ENCODE measurements around the gene TANK.
"Not testable (repeated sequence)": the region's sequence is repeated elsewhere in the genome, so short reads cannot be mapped to it uniquely, and the experiment has no call there.

The TANK gene

DNA sequence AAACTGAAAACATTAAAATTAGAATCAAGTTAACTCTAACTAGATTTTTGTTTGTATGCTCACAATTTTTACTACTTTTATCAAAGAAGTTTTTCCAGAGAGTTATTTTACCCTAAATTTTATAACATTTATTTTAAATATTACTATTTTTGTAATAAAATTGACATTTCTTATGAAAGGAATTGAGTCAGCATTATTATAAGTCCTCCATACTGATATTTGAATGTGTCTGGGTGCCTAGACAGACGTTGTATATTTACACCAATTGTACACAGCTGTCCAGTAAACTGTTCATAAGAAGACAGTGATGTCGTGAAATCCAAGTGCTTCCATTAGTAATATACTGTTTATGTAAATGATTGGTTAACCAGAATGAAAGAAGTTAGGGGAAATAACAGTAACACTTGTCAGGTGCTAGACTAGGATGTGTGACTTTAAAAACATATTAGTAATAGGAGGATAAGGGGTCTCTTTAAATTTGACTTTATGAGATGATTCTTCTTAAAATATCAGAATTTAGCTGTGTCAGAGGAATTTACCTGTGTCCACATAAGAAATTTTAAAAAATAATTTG, 73.7 kb downstream of the TANK start:
- DNase-seq, result no peak

DNA sequence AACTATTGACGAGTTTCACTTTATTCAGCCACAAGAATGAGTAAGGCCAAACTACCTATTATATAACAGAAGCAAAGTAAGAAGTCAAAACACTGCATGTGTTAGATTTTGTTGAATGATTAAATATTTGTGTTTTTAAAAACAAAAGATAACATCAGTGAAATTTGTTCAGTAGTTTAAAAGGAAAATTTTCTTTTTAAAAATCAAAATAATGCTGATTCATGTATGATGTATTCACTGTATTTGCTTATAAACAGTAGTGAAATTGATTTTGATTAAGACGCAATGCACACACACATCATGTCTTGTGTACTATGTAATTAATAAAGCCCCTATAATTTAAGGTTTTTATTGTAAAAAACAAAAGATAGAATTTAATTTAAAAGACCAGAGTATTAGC, 74.4 kb downstream of the TANK start:
- no peak for DNase-seq

GRCh38 chr2:161237392-161238264, 77.4 kb downstream of the TANK start:
- no peak for DNase-seq

DNA sequence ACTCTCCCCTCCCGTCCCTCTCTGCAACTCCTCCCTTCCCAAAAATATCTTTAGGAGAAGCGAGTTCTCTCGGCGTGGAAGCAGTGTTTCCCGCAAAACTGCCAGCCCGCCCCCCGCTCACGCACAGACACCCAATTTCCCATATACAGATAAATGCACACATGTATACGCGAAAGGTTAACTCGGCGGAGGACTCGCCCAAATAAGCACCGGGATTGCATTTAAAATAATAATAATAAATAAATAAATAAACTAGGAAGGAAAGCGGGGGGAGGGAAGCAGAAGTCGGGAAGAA, 78.0 kb downstream of the TANK start:
- DNase-seq, result no peak

GRCh38 chr2:161238560-161239325, 78.5 kb downstream of the TANK start:
- DNase-seq, result peak in 1 of 2 donors; percentile 48

GRCh38 chr2:161239326-161240109, 79.3 kb downstream of the TANK start:
- DNase-seq, result no peak

DNA sequence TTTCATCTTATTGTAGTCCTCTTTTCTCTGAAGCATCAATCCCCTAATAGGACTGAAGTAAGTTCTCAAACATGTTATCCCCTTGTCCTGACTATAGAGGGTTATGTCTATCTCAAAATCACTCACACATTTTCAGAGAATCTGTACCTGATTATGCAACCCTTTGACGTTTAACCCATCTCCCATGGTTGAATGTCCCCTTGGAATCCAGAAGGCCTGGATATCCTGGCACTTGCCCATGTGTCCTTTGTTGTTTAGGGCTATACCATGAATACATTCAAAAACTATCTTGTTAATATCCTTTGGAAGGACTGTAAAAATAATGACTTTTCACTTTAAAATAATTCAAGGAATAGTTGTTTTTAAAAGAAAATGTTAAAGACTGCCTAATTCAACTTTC, 81.7 kb downstream of the TANK start:
- DNase-seq, result no peak

DNA sequence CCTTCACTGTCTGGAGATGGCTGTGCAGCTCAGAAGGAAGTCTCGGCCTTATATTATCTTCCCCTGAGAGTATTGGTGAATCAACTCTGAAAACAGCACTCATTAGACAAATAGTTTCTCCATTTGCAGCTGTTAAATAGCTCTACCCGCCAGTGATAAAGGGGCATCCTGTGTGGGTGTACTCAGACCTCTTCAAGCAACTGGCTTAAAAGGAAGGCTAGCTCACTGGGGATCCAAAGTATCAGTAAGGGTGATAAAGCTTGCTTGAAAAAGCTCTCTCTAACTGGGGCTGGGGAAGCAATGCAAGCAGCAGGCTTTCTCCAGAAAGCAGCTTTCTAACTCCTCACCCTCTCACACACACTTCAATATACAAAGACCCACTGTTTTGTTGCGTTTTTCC, 83.1 kb downstream of the TANK start:
- no peak for DNase-seq

- no peak for DNase-seq
Measured at GRCh38 chr2:161243905-161244304, 83.7 kb downstream of the TANK start.

DNA sequence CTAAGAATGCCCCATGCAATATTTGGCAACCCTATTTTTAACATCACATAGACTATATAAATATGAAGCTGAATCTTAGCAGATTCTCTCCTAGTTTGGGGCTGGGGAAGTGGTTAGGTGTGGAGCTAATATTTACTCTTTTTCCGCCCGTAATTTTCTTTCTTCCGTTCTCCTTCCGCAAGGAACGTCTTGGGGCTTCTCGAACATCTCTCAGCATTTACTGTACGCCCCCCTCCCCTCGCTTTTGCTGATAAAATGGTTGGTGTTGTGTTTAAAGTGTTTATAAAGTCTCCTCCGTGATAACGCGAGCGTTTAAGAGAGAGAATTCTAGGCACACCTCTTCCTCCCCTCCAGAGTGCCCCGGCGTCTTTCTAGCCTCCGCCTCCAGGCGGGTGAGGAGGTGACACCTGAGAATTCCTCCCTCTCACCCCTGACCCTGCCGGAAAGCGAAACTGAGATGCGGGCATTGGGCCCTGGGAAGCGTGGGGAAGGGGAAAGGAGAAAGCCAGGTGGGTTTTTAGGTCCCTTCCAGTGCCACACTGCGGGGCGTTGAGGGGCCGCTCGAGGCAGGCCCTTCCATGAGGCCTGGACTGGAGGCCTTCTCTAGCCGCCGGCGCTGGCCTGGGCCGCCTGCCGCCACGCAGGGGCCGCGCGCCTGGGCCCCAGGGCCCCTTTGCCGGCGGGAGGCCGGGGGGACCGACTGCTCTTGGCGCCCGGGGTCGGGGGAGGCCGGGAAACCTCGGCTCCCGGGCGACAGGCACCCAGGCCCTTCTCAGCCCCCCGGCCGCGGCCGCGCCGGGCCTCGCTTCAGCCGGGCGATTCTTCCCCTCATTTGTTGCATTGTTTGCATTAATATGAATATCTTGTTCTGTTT, 84.4 kb downstream of the TANK start:
- DNase-seq, result not testable (repeated sequence)

DNA sequence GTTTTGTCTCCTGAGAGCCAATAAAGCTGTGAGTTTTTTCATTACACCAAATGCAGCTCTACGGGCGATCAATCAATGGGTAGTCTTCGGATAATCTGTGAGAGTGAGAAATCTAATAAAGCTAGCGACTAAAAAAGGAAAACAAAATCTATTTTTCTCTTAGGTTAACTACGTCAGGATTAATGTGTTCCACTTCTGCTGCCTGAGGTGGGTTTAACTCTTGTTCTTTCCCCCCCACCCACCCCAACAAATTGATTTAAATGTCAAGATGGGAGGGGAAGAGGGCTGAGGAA, 85.0 kb downstream of the TANK start:
- DNase-seq, result no peak

DNA sequence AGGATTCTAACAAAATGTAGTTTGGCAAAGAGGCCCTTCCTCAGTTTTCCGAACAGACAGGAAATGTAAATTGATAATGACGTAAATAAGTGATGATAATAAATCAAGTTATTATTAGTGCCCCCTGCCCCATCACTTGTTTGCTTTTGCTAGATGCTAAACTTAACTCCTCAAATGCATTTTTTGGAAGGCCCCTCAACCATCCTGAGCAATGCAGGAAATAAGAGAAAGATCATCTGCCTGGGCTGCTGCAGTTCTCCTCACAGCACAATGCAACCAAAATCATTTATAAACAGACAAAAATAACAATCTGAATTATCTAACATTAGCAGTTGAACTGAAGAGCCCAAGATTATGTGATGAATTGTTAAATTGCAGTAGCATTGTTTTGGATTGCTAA, 85.4 kb downstream of the TANK start:
- DNase-seq, result no peak

GRCh38 chr2:161246281-161246680, 86.1 kb downstream of the TANK start:
- no peak for DNase-seq

DNA sequence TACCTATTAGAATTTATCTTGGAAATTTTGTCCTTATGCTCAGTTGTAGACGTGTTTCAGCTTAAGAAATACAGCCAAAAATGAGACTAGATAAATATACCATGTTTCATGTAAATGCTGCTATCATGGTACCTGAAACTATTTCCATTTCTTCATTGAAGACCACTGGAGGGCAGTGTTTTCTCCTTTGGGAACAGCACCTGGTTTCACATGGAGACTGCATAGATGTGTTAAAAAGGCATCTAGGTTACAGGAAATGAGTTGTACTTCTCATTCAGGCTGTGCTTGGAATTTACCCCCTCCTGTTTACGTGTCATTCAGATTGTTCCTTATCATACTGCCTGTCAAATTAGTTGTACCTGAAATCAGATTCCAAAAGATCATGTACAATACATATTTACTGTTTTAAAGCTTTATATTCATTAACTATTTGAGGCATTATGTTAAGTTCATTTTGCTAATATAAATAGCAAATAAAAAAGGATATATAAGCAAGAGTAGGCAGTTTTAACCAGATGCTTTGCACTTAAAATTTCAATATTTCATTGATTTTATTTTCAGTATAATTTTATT, 90.7 kb downstream of the TANK start:
- peak in 1 of 2 donors; percentile 8 for DNase-seq

DNA sequence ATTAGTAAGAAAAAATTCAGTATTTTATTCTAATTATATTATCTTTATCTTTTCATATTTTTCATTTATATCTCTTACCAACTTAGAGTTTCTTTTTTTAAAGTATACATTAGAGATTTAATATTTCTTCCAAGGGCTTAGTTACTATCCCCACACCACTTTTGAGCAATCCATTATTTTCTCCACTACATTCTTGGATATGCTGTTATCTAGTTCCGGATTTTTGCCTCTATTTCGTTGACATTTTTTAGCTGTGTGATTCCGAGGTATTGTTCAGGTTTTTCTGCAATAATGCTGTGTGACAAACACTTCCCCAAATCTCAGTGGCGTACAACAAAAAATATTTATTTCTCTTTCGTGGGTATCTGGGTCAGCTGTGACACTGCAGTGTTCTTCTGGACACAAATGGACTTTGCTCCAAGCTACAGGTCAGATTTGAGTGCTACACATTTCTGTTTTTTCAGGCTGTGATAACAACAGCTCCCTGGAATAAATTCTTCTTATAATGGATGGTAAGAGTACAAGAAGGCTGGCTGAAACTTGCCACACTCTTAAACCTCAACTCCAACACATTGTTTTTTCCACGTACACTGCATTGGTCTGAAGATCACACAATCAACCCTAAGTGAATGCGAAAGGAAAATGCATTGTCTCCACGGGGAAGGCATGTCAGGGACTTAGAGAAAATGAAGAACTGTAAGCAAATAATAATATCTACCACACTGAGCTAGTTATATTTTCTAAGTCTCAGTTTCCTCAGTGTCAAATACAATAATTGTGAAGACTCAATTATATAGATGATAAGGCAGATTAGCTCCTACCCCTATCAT, 97.1 kb downstream of the TANK start:
- DNase-seq, result no peak

GRCh38 chr2:161265874-161266273, 105.6 kb downstream of the TANK start:
- no peak for DNase-seq

DNA sequence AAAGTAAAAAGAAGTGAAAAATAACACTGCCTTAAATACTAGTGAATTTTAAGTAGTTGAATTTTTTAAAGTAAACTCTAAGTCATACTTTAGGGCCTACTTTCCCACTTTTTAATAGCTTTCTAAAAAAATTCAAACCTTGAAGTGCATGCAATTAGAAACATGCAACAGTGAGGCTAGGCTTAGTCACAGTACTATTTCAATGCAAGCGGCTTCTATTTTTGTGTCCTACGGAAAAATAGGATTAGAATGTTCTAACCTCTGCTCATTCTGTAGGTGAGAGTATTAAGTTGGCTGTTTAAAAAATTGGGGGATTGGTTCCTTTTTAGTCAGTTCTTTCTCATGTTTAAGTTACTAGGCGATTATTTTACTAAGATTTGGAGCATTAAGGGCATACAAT, 108.9 kb downstream of the TANK start:
- no peak for DNase-seq

DNA sequence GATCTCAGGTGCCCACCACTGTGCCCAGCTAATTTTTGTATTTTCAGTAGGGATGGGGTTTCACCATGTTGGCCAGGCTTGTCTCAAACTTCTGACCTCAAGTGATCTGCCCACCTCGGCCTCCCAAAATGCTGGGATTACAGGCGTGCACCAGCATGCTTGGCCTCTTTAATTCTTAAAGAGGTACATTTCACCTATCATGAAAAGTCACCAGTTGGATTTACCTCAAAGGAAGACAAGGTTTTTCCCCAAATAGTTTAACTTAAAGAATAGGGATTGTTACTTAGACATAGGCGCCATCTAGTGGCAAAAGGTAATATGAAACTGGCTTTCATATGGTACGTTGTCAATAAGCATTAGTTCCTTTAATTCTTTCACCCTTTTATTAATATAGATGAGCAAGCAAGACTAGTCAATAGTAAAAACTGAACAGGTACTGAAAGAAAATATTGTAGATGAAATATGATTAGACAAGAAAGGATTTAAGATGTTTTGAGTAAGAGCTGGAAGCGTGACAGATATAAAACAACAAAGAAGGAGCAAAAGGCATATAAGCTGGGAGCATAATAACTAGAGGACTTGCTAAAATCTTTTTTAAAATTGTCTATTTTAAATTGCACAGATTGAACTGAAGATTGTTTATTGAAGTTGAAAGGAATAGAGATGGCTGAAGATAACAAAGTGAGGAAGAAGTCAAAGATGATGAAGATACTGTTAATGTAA, 113.0 kb downstream of the TANK start:
- DNase-seq, result peak in 1 of 2 donors; percentile 28

- not testable (repeated sequence) for DNase-seq
Measured at GRCh38 chr2:161278564-161279229, 118.5 kb downstream of the TANK start.

Data from bone marrow (tissue), 2 donors.